Urothelium cell line (cell line): ENCODE data around the gene SPOP.

Experiments used
- DNase-seq: peaks from one replicate; pipeline ENCODE4 v3.0.0; 2011; ENCODE audit warnings: low spot score, mixed read lengths
- FAIRE-seq: peaks from 2 replicates; lab custom pipeline; 2011; peaks lifted over from hg19 to GRCh38; lab: Jason Lieb, UNC

Gene SPOP

GRCh38 chr17:49618028-49618611, 59.8 kb downstream of the SPOP start:
- FAIRE-seq (no peak), DNase-seq (no peak)

- DNase-seq (no peak), FAIRE-seq (no peak)
Observed at GRCh38 chr17:49616601-49617131, 61.2 kb downstream of the SPOP start.

GRCh38 chr17:49616086-49616485, 61.8 kb downstream of the SPOP start:
- no peak for DNase-seq
- no peak for FAIRE-seq

GRCh38 chr17:49613182-49613800, 64.6 kb downstream of the SPOP start:
- DNase-seq (no peak), FAIRE-seq (no peak)

- FAIRE-seq (no peak), DNase-seq (no peak)
Observed at GRCh38 chr17:49612726-49613125, 65.2 kb downstream of the SPOP start.

- no peak for FAIRE-seq
- DNase-seq = no peak
Observed at GRCh38 chr17:49610883-49611584, 66.9 kb downstream of the SPOP start.

- no peak for DNase-seq
- FAIRE-seq = no peak
Observed at GRCh38 chr17:49604314-49604869, 73.5 kb downstream of the SPOP start.

GRCh38 chr17:49603720-49604119, 74.2 kb downstream of the SPOP start:
- DNase-seq (no peak), FAIRE-seq (no peak)

- FAIRE-seq (no peak), DNase-seq (no peak)
Observed at GRCh38 chr17:49603238-49603637, 74.7 kb downstream of the SPOP start.

- no peak for DNase-seq
- no peak for FAIRE-seq
Observed at GRCh38 chr17:49602783-49603182, 75.1 kb downstream of the SPOP start.

GRCh38 chr17:49600949-49601348, 76.9 kb downstream of the SPOP start:
- DNase-seq (no peak), FAIRE-seq (no peak)

GRCh38 chr17:49598918-49599317, 79.0 kb downstream of the SPOP start:
- DNase-seq (no peak), FAIRE-seq (no peak)

GRCh38 chr17:49597928-49598655, 79.8 kb downstream of the SPOP start:
- DNase-seq (no peak), FAIRE-seq (no peak)

GRCh38 chr17:49597436-49597835, 80.5 kb downstream of the SPOP start:
- DNase-seq (no peak), FAIRE-seq (no peak)

GRCh38 chr17:49596613-49597244, 81.2 kb downstream of the SPOP start:
- FAIRE-seq (no peak), DNase-seq (no peak)

- DNase-seq (no peak), FAIRE-seq (no peak)
Observed at GRCh38 chr17:49595980-49596379, 81.9 kb downstream of the SPOP start.

- FAIRE-seq (no peak), DNase-seq (no peak)
Observed at GRCh38 chr17:49595328-49595727, 82.6 kb downstream of the SPOP start.

- DNase-seq = no peak
Observed at GRCh38 chr17:49592263-49592662, 85.6 kb downstream of the SPOP start.

GRCh38 chr17:49590874-49591273, 87.0 kb downstream of the SPOP start:
- no peak for DNase-seq
- FAIRE-seq = no peak

More at GRCh38 chr17:49592263-49592662, 85.6 kb downstream of the SPOP start:
- FAIRE-seq = no peak

GRCh38 chr17:49589577-49589927, 88.3 kb downstream of the SPOP start:
- no peak for DNase-seq
- no peak for FAIRE-seq
